ENCODE data around the gene ALPG.
"Not testable (repeated sequence)": the region's sequence is repeated elsewhere in the genome, so short reads cannot be mapped to it uniquely, and the experiment has no call there.

The ALPG gene
- 0 to 0.54 (median 0) reads per million in 4 experiments for total RNA-seq

DNA sequence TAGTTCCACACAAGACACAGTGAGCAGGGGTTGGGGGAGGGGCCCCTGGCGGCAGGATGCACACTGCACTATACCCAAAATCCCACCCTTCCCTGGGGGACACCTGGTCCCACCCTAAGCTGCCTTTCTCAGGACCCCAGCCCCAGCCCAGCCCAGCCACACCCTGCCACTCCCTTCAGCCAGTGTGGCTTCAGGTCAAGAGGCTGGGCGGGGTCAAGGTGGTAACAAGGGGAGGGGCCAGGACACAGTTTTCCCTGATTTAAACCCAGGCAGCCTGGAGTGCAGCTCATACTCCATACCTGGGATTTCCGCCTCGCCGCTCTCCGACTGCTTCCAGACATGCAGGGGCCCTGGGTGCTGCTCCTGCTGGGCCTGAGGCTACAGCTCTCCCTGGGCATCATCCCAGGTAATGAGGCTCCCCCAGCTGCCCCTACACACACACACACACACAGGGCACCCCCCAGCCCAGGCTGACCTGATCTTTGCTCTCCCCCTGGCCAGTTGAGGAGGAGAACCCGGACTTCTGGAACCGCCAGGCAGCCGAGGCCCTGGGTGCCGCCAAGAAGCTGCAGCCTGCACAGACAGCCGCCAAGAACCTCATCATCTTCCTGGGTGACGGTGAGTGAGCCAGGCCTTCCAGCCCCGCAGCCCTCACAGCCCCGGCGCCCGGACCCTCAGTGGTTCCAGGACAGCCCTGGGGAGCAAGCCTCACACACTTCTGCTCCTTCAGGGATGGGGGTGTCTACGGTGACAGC lies at the start of gene ALPG:
Gene ALPG (plus strand): TSS at position 289 of the 755 bp plus-strand sequence. CDS start 51 bp downstream, at position 340.
- DNase-seq, result no peak

DNA sequence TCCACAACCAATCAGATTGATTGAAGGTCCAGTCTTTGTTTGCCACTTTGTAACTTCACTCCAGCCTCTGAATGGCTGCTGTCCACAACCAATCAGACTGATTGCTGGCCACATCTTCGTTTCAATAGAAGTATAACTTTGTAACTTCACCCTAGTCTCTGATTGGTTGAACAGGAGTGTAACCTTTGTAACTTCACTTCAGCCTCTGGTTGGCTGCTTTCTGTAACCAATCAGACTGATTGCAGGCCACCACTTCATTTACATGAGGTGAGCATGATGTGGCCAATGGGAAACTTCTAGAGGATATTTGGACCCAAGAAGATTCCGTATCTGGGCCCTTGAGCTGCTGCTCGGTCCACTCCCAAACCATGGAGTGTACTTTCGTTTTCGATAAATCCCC lies 45.0 kb upstream of the ALPG start:
- DNase-seq, result no peak

GRCh38 chr2:232362174-232362900 lies 44.3 kb upstream of the ALPG start:
- no peak for DNase-seq

- not testable (repeated sequence) for DNase-seq
These were observed 43.4 kb upstream of the ALPG start for GRCh38 chr2:232363064-232363783.

DNA sequence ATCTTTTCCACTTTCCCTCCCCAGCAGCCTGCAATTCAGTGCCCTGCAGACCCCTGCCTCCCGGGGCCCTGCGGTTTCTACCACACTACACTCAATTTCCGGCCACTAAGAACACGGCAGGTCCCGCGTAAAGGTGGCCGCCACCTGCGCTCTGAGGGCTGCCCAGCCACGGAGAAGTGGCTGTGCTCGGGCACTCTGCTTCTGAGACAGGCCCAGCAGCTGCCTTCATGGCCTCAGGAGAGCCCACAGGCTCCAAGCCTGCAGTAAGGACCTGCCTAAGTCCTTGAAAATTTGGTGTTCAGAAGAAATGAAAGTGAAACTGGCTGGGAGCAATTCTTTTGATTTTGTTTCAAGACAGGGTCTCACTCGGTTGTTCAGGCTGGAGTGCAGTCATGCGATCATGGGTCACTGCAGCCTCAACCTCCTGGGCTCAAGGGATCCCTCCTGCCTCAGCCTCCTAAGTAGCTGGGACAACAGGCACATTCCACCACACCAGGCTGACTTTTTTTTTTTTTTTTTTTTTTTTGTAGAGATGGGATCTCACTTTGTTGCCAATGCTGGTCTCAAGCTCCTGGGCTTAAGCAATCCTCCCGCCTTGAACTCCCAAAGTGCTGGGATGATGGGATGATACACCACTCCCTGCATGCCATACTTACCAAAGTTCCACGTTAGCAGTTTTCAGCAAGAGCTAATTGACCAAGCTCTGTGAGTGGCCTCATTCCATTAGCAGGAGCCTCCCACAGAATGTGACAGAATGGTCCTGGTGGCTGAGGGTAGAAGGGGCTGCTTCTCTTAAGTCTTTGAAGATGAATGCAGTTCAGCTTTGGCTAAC lies 42.6 kb upstream of the ALPG start:
- no peak for DNase-seq

DNA sequence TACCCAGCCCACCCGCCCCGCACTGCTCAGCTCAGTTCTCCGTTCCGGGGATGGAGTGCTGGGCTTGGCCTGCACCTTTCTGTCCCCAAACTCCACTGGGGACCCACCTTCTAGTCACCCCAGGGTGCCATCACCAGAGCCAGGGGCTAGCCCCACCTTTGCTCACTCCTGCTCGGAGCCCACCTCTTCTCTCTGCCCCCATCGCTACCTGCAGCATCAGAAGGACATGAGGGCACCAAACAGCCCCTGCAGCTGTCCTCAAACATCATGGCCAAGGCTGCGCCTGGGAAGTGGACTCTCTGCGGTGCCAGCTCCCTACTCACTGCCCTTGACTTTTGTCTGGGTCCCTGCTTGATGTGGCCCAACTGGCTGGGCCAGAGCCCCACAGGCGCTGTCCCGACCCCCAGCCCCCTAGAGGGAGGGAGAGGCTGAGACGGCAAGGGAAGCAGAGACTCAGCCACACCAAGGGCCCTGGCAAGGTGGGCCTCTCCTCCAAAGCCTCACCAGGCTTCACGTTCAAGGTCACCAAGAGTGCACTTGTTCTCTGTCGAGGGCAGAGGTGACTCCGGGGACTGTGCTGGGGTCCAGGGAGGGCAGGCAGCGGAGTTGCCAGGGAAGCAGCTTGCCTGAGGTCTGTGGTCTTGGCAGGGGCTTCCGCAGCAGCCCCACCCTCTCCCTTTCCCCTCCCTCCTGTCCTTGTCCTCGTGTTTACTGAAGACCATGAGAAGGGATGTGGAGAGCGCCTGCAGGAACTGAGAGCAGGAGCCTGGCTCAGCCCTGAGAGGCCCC lies 41.6 kb upstream of the ALPG start:
- not testable (repeated sequence) for DNase-seq

DNA sequence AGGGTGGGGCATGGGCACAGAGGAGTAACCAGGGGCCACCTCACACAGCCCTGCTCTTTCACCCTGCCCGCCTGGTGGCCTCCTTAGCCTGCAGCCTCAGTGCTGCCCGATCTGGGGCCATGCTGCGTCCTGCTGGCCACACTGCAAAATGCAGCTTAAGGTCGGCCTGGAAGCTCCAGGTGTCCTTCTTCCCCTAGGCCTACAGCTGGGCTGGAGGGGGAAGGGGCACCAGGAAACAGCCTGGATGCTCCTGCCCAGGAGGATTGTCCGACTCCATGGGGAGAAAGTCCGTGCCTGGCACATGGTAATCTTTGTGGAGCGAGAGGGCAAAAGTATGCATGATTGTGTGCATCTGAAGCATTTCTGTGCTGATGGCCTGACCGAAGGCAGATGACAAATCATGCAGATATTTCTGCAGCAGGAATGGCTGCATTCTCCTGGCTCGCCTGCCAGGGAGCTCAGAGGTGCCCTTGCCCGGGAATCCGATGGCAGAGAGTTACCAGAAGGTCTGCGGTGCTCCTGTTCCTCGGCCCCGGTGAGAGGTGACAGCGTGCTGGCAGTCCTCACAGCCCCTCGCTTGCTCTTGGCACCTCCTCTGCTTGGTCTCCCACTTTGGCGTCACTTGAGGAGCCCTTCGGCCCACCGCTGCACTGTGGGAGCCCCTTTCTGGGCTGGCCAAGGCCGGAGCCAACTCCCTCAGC lies 40.9 kb upstream of the ALPG start:
- DNase-seq, result no peak

DNA sequence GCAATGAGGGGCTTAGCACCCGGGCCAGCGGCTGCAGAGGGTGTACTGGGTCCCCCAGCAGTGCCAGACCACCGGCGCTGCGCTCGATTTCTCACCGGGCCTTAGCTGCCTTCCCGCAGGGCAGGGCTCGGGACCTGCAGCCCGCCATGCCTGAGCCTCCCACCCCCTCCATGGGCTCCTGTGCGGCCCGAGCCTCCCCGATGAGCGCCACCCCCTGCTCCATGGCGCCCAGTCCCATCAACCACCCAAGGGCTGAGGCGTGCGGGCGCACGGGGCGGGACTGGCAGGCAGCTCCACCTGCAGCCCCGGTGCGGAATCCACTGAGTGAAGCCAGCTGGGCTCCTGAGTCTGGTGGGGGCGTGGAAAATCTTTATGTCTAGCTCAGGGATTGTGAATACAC lies 40.2 kb upstream of the ALPG start:
- DNase-seq, result not testable (repeated sequence)

- no peak for DNase-seq
These were observed 39.6 kb upstream of the ALPG start for GRCh38 chr2:232367016-232367415.

DNA sequence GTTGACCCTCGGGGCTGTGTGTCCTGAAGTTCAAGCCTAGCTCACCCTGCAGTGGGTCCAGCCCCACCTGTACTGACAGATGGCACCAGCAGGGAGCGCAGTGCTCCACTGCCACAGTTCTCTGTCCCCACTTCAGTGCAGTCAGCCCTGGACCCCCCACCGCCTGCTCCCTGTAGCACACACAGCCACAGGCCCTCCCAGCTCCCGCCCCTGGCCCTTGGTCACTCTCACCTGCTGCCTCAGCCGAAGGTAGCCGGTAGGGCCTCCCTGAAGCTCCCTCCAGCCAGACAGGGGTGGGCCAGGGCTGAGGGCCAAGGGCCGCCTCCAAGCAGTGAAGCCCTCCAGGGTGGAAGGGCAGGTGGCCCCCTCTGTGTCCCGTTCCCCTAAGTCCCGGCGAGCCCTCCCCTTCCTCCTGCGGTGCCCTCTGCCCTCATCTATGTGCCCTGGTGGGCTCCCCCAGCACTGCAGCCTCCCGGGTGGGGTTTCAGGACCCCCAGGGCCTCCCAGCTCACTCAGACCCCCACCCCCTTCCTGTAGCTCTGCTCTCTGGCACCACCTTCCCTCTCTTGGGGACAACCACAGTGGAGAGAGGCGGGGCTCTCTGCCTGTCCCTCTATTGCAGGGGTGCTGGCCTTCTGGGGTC lies 38.9 kb upstream of the ALPG start:
- no peak for DNase-seq

GRCh38 chr2:232368311-232368731 lies 38.3 kb upstream of the ALPG start:
- DNase-seq, result no peak

DNA sequence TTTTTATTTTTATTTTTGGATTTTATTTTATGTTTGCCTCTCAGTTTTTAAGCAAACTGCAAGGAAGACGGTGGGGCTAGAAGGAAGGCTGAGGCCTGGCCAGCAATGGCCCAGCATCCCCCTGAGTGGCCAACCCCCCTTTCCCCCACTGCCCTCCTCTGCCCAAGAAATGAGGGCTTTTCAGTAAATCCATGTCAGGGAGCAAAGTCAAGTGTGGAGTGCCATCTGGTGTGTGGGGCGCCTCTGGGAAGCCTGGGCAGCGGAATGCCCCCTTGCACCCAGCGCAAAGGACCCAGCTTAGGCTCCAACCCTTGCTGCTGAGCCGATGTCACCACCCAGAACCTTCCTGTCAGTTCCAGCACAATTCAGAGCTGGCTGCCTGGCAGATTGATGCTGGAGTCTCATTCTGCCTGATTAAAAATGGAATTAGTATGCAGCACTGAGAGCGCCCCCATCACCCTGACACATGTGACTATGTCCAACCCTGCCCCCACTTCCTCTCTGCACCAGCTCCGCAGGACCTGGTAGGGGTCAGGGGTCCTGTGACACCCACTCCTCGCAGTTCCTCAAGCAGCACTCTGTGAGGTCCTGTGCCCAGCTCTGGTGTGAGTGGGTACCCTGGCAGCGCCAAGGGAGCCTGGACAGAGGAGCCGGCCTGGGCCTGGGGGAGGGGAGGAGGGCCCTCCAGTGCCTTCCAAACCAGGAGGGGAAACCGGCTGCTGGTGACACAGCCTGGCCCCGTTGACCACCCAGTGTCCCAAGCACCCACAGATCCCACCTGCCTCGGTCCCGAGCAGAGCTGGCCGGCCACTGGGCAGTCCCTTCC lies 37.3 kb upstream of the ALPG start:
- no peak for DNase-seq

DNA sequence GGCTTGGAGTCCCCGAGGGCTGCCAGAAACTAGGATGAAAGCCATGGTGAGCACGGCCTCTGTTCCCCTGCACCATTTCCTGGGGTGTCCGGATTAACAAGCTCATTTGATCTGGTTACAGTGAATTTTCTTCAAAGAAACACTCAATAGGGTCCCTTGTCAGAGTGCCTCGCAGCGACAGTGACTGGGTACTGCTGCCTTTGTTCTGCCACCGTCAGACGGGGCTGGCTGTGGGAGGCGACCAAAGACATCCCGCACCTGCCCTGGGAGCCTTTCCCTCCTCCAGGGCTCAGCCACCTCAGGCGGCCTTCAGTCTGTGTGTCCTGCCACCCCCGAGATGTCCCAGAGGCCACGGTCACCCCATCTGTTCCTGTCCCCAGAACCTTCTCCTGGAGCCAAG lies 36.6 kb upstream of the ALPG start:
- DNase-seq, result not testable (repeated sequence)

DNA sequence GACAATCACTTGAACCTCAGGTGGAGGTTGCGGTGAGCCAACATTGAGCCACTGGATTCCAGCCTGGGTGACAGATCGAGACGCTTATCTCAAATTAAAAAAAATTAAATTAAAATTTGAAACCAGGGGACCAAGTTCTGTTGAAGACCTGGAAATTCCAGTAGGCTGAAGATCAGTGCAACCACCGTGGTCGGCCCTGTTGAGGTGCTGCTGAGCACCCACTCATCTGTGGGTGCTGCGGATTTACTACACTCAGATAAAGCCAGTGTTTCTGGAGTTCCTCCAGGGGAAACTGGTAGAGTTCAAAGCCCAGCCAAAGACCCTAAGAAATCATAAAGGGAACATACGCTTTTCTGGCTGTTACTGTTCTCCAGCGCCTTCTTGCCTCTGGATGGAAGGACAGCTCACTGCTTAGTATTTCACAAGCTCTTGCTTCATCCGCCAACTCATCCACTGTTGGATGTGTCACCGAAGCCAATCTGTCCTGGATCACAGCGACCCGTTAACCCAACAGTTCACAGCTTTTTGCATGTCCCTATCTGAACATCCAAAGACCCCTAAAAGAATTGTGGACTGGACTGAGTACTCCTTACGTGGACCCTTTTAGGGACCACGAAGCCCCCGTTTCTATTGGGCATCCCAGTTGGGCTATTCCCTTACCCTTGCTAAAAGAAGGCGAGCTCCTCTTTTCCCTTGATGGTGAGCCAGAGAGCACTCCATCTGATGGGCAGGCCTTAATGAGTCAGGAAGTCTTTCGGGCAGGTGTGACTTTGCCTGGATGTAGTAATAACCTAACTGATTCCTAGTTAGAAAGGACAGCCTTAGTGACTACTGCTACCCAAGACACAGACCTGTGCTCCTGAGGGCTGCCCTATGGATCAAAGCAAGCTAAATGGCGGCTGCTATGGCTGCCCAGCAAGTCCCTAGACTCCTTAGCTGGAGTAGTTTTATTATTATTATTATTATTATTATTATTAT lies 34.1 kb upstream of the ALPG start:
- DNase-seq, result no peak

- no peak for DNase-seq
These were observed 32.3 kb upstream of the ALPG start for GRCh38 chr2:232374356-232374755.

GRCh38 chr2:232375164-232375563 lies 31.5 kb upstream of the ALPG start:
- DNase-seq, result no peak

DNA sequence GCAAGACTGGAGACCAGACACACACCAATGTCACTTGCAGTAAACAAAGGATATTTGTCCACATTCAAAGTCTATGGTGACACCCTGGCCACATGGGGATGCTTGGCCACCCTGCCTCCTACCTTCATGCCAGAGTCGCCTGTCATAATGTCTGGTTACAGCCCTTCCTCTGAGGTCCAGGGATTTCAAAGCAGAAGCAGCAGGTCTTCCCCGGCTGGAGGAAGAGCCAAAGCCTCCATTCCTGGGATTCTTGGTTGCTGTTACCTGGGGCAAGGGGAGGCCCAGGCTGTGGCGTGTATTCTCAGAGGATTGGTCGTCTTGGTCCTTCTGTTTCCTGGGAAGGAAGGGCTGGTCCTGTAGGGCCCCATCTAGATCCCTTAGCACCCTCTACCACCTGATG lies 30.4 kb upstream of the ALPG start:
- no peak for DNase-seq

- no peak for DNase-seq
These were observed 29.9 kb upstream of the ALPG start for GRCh38 chr2:232376713-232377112.

Data from effector CD8-positive, alpha-beta T cell (primary cell).